ENCODE measurements around the gene RNF111.
"Not testable (repeated sequence)": the region's sequence is repeated elsewhere in the genome, so short reads cannot be mapped to it uniquely, and the experiment has no call there.

The RNF111 gene

GRCh38 chr15:59059076-59059597 lies 71.7 kb downstream of the RNF111 start:
- no peak for DNase-seq (ENCODE audit: low spot score)

GRCh38 chr15:59060348-59060747 lies 72.9 kb downstream of the RNF111 start:
- DNase-seq (ENCODE audit: low spot score): no peak

GRCh38 chr15:59063042-59063441 lies 75.6 kb downstream of the RNF111 start:
- no peak for DNase-seq (ENCODE audit: low spot score)

GRCh38 chr15:59069430-59069829 lies 82.0 kb downstream of the RNF111 start:
- no peak for DNase-seq (ENCODE audit: low spot score)

- no peak for DNase-seq (ENCODE audit: low spot score)
These were observed 87.1 kb downstream of the RNF111 start for GRCh38 chr15:59074607-59075006.

- no peak for DNase-seq (ENCODE audit: low spot score)
These were observed 100.3 kb downstream of the RNF111 start for GRCh38 chr15:59087731-59088130.

- DNase-seq (ENCODE audit: low spot score): no peak
These were observed 106.6 kb downstream of the RNF111 start for GRCh38 chr15:59094077-59094476.

GRCh38 chr15:59096429-59096828 lies 109.0 kb downstream of the RNF111 start:
- DNase-seq (ENCODE audit: low spot score): no peak

- DNase-seq (ENCODE audit: low spot score): no peak
These were observed 111.8 kb downstream of the RNF111 start for GRCh38 chr15:59099162-59099685.

- DNase-seq (ENCODE audit: low spot score): no peak
These were observed 117.1 kb downstream of the RNF111 start for GRCh38 chr15:59104602-59104911.

- peak; percentile 94 for DNase-seq (ENCODE audit: low spot score)
These were observed 117.7 kb downstream of the RNF111 start, which contains the start of gene CCNB2 for GRCh38 chr15:59104912-59105732. TSS of gene CCNB2 (plus strand) at chr15:59105146. CDS start at chr15:59105269, 123 bp downstream.

- DNase-seq (ENCODE audit: low spot score): peak; percentile 25
These were observed 118.4 kb downstream of the RNF111 start for GRCh38 chr15:59105854-59106253.

GRCh38 chr15:59111251-59111650 lies 123.8 kb downstream of the RNF111 start:
- DNase-seq (ENCODE audit: low spot score): no peak

GRCh38 chr15:59115047-59115446 lies 127.6 kb downstream of the RNF111 start:
- no peak for DNase-seq (ENCODE audit: low spot score)

- no peak for DNase-seq (ENCODE audit: low spot score)
These were observed 128.7 kb downstream of the RNF111 start for GRCh38 chr15:59116141-59116540.

GRCh38 chr15:59116771-59117170 lies 129.3 kb downstream of the RNF111 start:
- DNase-seq (ENCODE audit: low spot score): no peak

GRCh38 chr15:59119625-59120024 lies 132.2 kb downstream of the RNF111 start:
- no peak for DNase-seq (ENCODE audit: low spot score)

- DNase-seq (ENCODE audit: low spot score): no peak
These were observed 133.5 kb downstream of the RNF111 start for GRCh38 chr15:59120937-59121336.

- no peak for DNase-seq (ENCODE audit: low spot score)
These were observed 136.8 kb downstream of the RNF111 start for GRCh38 chr15:59124261-59124660.

GRCh38 chr15:59125683-59126082 lies 138.2 kb downstream of the RNF111 start:
- DNase-seq (ENCODE audit: low spot score): not testable (repeated sequence)

GRCh38 chr15:59127255-59127654 lies 139.8 kb downstream of the RNF111 start:
- not testable (repeated sequence) for DNase-seq (ENCODE audit: low spot score)

GRCh38 chr15:59131456-59131855 lies 144.0 kb downstream of the RNF111 start:
- no peak for DNase-seq (ENCODE audit: low spot score)

GRCh38 chr15:59131969-59132562 lies 144.6 kb downstream of the RNF111 start:
- no peak for DNase-seq (ENCODE audit: low spot score)
